ENCODE data around the gene DAND5. TPM values are rescaled to one million over a fixed set of nuclear protein-coding genes. Genes with fewer than 3 reads are reported as not detected.

DAND5 gene
- total and polyA plus RNA-seq, 12 donors, result 0.27 to 2.3 (median 0.92) TPM

DNA sequence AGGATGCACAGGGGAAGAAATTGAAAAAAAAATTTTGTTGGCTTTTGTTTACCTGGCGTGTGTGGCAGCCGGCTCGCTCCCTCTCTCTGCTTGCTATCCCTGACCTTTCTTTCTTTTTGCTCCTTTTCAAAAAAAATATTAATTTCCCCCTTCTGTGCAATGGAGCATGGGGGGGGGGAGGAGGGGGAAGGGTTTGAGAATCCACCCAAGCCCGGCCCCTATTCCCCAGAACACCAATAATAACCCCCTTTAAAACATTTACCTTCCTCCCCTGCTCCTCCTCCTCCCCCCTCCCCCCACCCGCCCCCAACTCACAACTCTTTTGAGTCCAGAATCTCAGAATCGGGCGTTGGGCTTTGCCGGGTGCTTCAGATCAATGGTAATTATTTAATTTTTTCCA, 54.3 kb downstream of the DAND5 start:
- DNase-seq, result no peak
- Histone ChIP-seq H3K36me3 (replicated peaks in 1 of 2) (no peaks in the 10 kb centered on the region), H3K27ac (peak overlapping the region in 2 of 5 donors; percentile 87 to 90), H3K27me3 (no peaks in the 10 kb centered on the region), H3K4me1 (replicated peaks in 1 of 2) (peaks cover 16 to 49% of the 10 kb centered on the region in 2 donors), H3K4me3 (peak overlapping the region in 2 of 4 donors; percentile 32 to 56), H3K9me3 (replicated peaks in 1 of 3) (no peaks in the 10 kb centered on the region)
- TF ChIP-seq POLR2A (IDR thresholded peaks at IDR 0.05), result no peak
- TF ChIP-seq, protein P1, sequence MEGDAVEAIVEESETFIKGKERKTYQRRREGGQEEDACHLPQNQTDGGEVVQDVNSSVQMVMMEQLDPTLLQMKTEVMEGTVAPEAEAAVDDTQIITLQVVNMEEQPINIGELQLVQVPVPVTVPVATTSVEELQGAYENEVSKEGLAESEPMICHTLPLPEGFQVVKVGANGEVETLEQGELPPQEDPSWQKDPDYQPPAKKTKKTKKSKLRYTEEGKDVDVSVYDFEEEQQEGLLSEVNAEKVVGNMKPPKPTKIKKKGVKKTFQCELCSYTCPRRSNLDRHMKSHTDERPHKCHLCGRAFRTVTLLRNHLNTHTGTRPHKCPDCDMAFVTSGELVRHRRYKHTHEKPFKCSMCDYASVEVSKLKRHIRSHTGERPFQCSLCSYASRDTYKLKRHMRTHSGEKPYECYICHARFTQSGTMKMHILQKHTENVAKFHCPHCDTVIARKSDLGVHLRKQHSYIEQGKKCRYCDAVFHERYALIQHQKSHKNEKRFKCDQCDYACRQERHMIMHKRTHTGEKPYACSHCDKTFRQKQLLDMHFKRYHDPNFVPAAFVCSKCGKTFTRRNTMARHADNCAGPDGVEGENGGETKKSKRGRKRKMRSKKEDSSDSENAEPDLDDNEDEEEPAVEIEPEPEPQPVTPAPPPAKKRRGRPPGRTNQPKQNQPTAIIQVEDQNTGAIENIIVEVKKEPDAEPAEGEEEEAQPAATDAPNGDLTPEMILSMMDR (IDR thresholded peaks at IDR 0.05), result no peak
- WGBS, 4 donors, result 1 to 7% (median 5%) methylated on average over 8 of the region's 8 CpGs
- intact Hi-C loops (cut with DNase I), result no loop called here

Small RNAs within 50 kb of the gene (microRNA-seq; reads per million reads assigned to microRNA genes)
- 0 reads per million in 3 donors for gene MIR5695
- 0.85 to 1.9 (median 0.89) reads per million in 3 donors for gene MIR6515

Small RNAs within 50 kb of the gene (small RNA-seq; reads per million reads assigned to genes)
- 0 reads per million in 2 donors for gene MIR5695
- 0.36 to 0.42 reads per million in 2 donors for gene MIR6515

Other genes starting within 250 kb of the DAND5 start
- 100 to 1,000 TPM in 2 of 9 donors, 10 to 100 TPM in 7; 24.5 to 104 (median 78.0) TPM for gene TNPO2, start 245.6 kb upstream of the DAND5 start, total RNA-seq
- 10 to 100 TPM; 43.4 to 99.2 (median 58.4) TPM for gene TNPO2, start 245.6 kb upstream of the DAND5 start, polyA plus RNA-seq
- gene TRIR, start 234.9 kb upstream of the DAND5 start, total RNA-seq, result 100 to 1,000 TPM; 125 to 423 (median 195) TPM
- gene TRIR, start 234.9 kb upstream of the DAND5 start, polyA plus RNA-seq, result 100 to 1,000 TPM; 162 to 405 (median 338) TPM
- 10 to 100 TPM; 75.3 to 97.7 (median 82.5) TPM for gene GET3, start 232.1 kb upstream of the DAND5 start, total RNA-seq
- 10 to 100 TPM; 50.3 to 74.1 (median 56.7) TPM for gene GET3, start 232.1 kb upstream of the DAND5 start, polyA plus RNA-seq
- gene BEST2, start 217.8 kb upstream of the DAND5 start, total RNA-seq, result not detected
- gene BEST2, start 217.8 kb upstream of the DAND5 start, polyA plus RNA-seq, result not detected
- 10 to 100 TPM; 10.2 to 38.3 (median 25.5) TPM for gene HOOK2, start 194.0 kb upstream of the DAND5 start, total RNA-seq
- 10 to 100 TPM in 2 of 3 donors, 1 to 10 TPM in 1; 6.3 to 99.7 (median 69.3) TPM for gene HOOK2, start 194.0 kb upstream of the DAND5 start, polyA plus RNA-seq
- gene JUNB, start 178.1 kb upstream of the DAND5 start, total RNA-seq, result 100 to 1,000 TPM in 8 of 9 donors, 10 to 100 TPM in 1; 46.9 to 594 (median 351) TPM
- gene JUNB, start 178.1 kb upstream of the DAND5 start, polyA plus RNA-seq, result 100 to 1,000 TPM in 2 of 3 donors, 1 to 10 TPM in 1; 4.2 to 291 (median 104) TPM
- 1,000 to 10,000 TPM in 3 of 9 donors, 100 to 1,000 TPM in 6; 597 to 1,660 (median 849) TPM for gene PRDX2, start 167.8 kb upstream of the DAND5 start, total RNA-seq
- 100 to 1,000 TPM; 146 to 957 (median 364) TPM for gene PRDX2, start 167.8 kb upstream of the DAND5 start, polyA plus RNA-seq
- 1 to 10 TPM in 5 of 9 donors, not detected in 4; 1.8 to 8.6 (median 4.7) TPM for gene THSD8, start 167.5 kb upstream of the DAND5 start, total RNA-seq
- gene THSD8, start 167.5 kb upstream of the DAND5 start, polyA plus RNA-seq, result 1 to 10 TPM; 3.5 to 5.6 (median 4.4) TPM
- 10 to 100 TPM in 1 of 9 donors, 1 to 10 TPM in 8; 2.8 to 11.5 (median 6.6) TPM for gene RNASEH2A, start 163.0 kb upstream of the DAND5 start, total RNA-seq
- 1 to 10 TPM; 1.8 to 4.3 (median 3.4) TPM for gene RNASEH2A, start 163.0 kb upstream of the DAND5 start, polyA plus RNA-seq
- 1 to 10 TPM in 3 of 9 donors, under 1 TPM in 1, not detected in 5; 0.23 to 5.2 (median 2.9) TPM for gene RTBDN, start 135.0 kb upstream of the DAND5 start, total RNA-seq
- gene RTBDN, start 135.0 kb upstream of the DAND5 start, polyA plus RNA-seq, result 10 to 100 TPM in 1 of 3 donors, 1 to 10 TPM in 2; 2.0 to 16.4 (median 4.5) TPM
- gene MAST1, start 131.1 kb upstream of the DAND5 start, total RNA-seq, result 1 to 10 TPM in 8 of 9 donors, under 1 TPM in 1; 0.72 to 6.9 (median 3.0) TPM
- 10 to 100 TPM in 1 of 3 donors, 1 to 10 TPM in 2; 1.3 to 29.6 (median 4.7) TPM for gene MAST1, start 131.1 kb upstream of the DAND5 start, polyA plus RNA-seq
- gene DNASE2, start 88.1 kb upstream of the DAND5 start, total RNA-seq, result 10 to 100 TPM in 8 of 9 donors, 1 to 10 TPM in 1; 3.3 to 83.4 (median 53.8) TPM
- 10 to 100 TPM; 13.6 to 22.2 (median 17.9) TPM for gene DNASE2, start 88.1 kb upstream of the DAND5 start, polyA plus RNA-seq
- gene KLF1, start 82.4 kb upstream of the DAND5 start, total RNA-seq, result under 1 TPM in 2 of 9 donors, not detected in 7; 0.23 to 0.83 TPM
- gene KLF1, start 82.4 kb upstream of the DAND5 start, polyA plus RNA-seq, result under 1 TPM in 1 of 3 donors, not detected in 2; 0.24 TPM
- 10 to 100 TPM; 23.7 to 78.4 (median 35.3) TPM for gene GCDH, start 78.4 kb upstream of the DAND5 start, total RNA-seq
- gene GCDH, start 78.4 kb upstream of the DAND5 start, polyA plus RNA-seq, result 10 to 100 TPM; 16.2 to 26.9 (median 22.5) TPM
- under 1 TPM in 2 of 9 donors, not detected in 7; 0.78 to 0.91 TPM for gene SYCE2, start 50.3 kb upstream of the DAND5 start, total RNA-seq
- gene SYCE2, start 50.3 kb upstream of the DAND5 start, polyA plus RNA-seq, result under 1 TPM; 0.16 to 0.24 (median 0.20) TPM
- gene FARSA, start 35.9 kb upstream of the DAND5 start, total RNA-seq, result 100 to 1,000 TPM in 1 of 9 donors, 10 to 100 TPM in 8; 40.6 to 102 (median 55.0) TPM
- 10 to 100 TPM; 33.5 to 62.1 (median 36.0) TPM for gene FARSA, start 35.9 kb upstream of the DAND5 start, polyA plus RNA-seq
- gene CALR, start 31.0 kb upstream of the DAND5 start, total RNA-seq, result 1,000 to 10,000 TPM in 2 of 9 donors, 100 to 1,000 TPM in 7; 271 to 1,489 (median 656) TPM
- 1,000 to 10,000 TPM in 1 of 3 donors, 100 to 1,000 TPM in 2; 224 to 1,230 (median 336) TPM for gene CALR, start 31.0 kb upstream of the DAND5 start, polyA plus RNA-seq
- gene RAD23A, start 23.7 kb upstream of the DAND5 start, total RNA-seq, result 100 to 1,000 TPM in 6 of 9 donors, 10 to 100 TPM in 3; 66.5 to 146 (median 111) TPM
- gene RAD23A, start 23.7 kb upstream of the DAND5 start, polyA plus RNA-seq, result 100 to 1,000 TPM; 112 to 240 (median 206) TPM
- gene GADD45GIP1, start 12.4 kb upstream of the DAND5 start, total RNA-seq, result 100 to 1,000 TPM in 1 of 9 donors, 10 to 100 TPM in 8; 26.1 to 101 (median 48.5) TPM
- gene GADD45GIP1, start 12.4 kb upstream of the DAND5 start, polyA plus RNA-seq, result 100 to 1,000 TPM in 2 of 3 donors, 10 to 100 TPM in 1; 16.5 to 213 (median 183) TPM
- gene NFIX, start 25.9 kb downstream of the DAND5 start, total RNA-seq, result 10 to 100 TPM in 8 of 9 donors, 1 to 10 TPM in 1; 1.3 to 72.8 (median 32.2) TPM
- gene NFIX, start 25.9 kb downstream of the DAND5 start, polyA plus RNA-seq, result 10 to 100 TPM in 1 of 3 donors, 1 to 10 TPM in 2; 4.9 to 18.0 (median 9.4) TPM
- 10 to 100 TPM in 5 of 9 donors, 1 to 10 TPM in 4; 4.3 to 22.5 (median 10.5) TPM for gene LYL1, start 133.3 kb downstream of the DAND5 start, total RNA-seq
- 10 to 100 TPM in 1 of 3 donors, 1 to 10 TPM in 1, under 1 TPM in 1; 0.38 to 18.7 (median 7.9) TPM for gene LYL1, start 133.3 kb downstream of the DAND5 start, polyA plus RNA-seq
- 10 to 100 TPM; 13.4 to 48.0 (median 30.7) TPM for gene TRMT1, start 147.2 kb downstream of the DAND5 start, total RNA-seq
- gene TRMT1, start 147.2 kb downstream of the DAND5 start, polyA plus RNA-seq, result 100 to 1,000 TPM in 2 of 3 donors, 10 to 100 TPM in 1; 15.5 to 229 (median 120) TPM
- 10 to 100 TPM; 26.7 to 67.0 (median 41.2) TPM for gene NACC1, start 148.7 kb downstream of the DAND5 start, total RNA-seq
- 10 to 100 TPM; 12.4 to 47.7 (median 14.8) TPM for gene NACC1, start 148.7 kb downstream of the DAND5 start, polyA plus RNA-seq
- gene STX10, start 180.8 kb downstream of the DAND5 start, total RNA-seq, result 10 to 100 TPM; 30.5 to 90.7 (median 62.2) TPM
- gene STX10, start 180.8 kb downstream of the DAND5 start, polyA plus RNA-seq, result 100 to 1,000 TPM in 2 of 3 donors, 10 to 100 TPM in 1; 16.0 to 182 (median 159) TPM
- gene IER2, start 180.8 kb downstream of the DAND5 start, total RNA-seq, result 100 to 1,000 TPM in 2 of 9 donors, 10 to 100 TPM in 6, 1 to 10 TPM in 1; 8.8 to 121 (median 59.3) TPM
- gene IER2, start 180.8 kb downstream of the DAND5 start, polyA plus RNA-seq, result 100 to 1,000 TPM in 1 of 3 donors, 10 to 100 TPM in 1, 1 to 10 TPM in 1; 7.4 to 120 (median 97.1) TPM